ENCODE measurements around the gene HVCN1. TPM values are rescaled to one million over a fixed set of nuclear protein-coding genes. Genes with fewer than 3 reads are reported as not detected.

Gene HVCN1
- total RNA-seq, 1 donor from 2014 or later, result 11.9 TPM

DNA sequence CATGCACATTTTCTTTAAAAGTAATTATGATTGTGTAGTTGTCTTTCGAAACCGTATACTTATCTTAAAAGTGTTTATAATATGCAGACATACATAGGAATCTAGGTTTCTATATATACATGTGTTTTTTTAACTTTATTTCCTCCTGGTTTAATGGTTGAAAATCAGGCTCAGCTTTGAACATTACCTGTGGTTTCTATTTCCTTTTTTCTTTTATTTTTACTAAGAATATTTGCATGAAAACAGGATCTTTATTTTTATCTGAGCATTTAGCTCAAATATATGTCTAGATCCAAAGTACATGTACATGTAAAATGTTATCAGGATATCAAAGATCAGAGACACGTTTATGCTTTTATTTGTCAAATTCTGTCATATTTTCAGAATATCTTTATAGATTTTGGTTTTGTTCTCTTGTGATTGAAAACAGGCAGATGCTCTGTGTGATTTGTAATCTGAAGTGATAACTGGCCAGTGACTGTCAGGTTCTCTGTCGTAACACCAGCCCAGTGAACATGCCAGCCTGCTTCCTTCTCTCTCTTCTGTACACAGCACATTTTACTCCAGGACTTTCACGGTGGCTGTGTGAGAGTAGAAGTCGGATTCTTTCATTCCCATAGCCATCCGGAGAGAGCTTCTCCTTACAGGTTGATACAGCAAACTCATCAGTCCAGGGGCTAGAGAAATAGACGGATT is 61.3 kb downstream of the HVCN1 start:
- Mint-ChIP-seq H3K27me3 (ENCODE audit: unreplicated experiment) (peaks cover 4% of the 10 kb centered on the region), H3K27ac (ENCODE audit: unreplicated experiment) (no peak overlapping the region), H3K36me3 (ENCODE audit: low read depth, unreplicated experiment) (peaks cover 5% of the 10 kb centered on the region), H3K4me1 (ENCODE audit: unreplicated experiment) (no peaks in the 10 kb centered on the region), H3K4me3 (ENCODE audit: unreplicated experiment) (no peak overlapping the region), H3K9me3 (ENCODE audit: unreplicated experiment) (no peaks in the 10 kb centered on the region)
- TF ChIP-seq, protein P1, sequence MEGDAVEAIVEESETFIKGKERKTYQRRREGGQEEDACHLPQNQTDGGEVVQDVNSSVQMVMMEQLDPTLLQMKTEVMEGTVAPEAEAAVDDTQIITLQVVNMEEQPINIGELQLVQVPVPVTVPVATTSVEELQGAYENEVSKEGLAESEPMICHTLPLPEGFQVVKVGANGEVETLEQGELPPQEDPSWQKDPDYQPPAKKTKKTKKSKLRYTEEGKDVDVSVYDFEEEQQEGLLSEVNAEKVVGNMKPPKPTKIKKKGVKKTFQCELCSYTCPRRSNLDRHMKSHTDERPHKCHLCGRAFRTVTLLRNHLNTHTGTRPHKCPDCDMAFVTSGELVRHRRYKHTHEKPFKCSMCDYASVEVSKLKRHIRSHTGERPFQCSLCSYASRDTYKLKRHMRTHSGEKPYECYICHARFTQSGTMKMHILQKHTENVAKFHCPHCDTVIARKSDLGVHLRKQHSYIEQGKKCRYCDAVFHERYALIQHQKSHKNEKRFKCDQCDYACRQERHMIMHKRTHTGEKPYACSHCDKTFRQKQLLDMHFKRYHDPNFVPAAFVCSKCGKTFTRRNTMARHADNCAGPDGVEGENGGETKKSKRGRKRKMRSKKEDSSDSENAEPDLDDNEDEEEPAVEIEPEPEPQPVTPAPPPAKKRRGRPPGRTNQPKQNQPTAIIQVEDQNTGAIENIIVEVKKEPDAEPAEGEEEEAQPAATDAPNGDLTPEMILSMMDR (IDR thresholded peaks at IDR 0.05; ENCODE audit: unreplicated experiment), result no peak
- DNase-seq (ENCODE audit: low spot score), result no peak

DNA sequence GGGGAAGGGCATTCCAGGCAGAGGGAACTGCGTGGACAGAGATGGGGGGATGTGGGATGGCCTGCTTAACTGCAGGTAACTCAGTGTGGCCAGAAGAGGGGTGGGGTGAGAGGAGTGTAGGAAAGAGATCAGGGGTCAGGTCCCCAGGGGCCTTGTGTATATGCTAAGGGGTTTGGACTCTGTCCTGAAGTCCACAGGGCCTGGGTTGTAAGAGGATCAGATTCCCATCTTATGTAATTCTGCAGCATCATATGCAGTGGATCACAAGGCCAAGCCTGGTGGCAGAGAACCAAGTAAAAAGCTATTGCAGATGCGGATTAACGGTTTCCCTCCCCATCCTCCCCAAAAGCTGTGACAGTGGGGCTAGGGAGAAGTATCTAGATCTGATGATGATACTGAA is 66.3 kb downstream of the HVCN1 start:
- Mint-ChIP-seq H3K4me1 (ENCODE audit: unreplicated experiment) (no peaks in the 10 kb centered on the region), H3K4me3 (ENCODE audit: unreplicated experiment) (no peak overlapping the region), H3K36me3 (ENCODE audit: low read depth, unreplicated experiment) (peaks cover 5% of the 10 kb centered on the region), H3K27me3 (ENCODE audit: unreplicated experiment) (peaks cover 4% of the 10 kb centered on the region), H3K9me3 (ENCODE audit: unreplicated experiment) (no peaks in the 10 kb centered on the region), H3K27ac (ENCODE audit: unreplicated experiment) (no peak overlapping the region)
- no peak for DNase-seq (ENCODE audit: low spot score)
- TF ChIP-seq, protein P1 (IDR thresholded peaks at IDR 0.05; ENCODE audit: unreplicated experiment), result no peak

- Mint-ChIP-seq H3K36me3 (ENCODE audit: low read depth, unreplicated experiment) (peaks cover 5% of the 10 kb centered on the region), H3K4me3 (ENCODE audit: unreplicated experiment) (no peak overlapping the region), H3K4me1 (ENCODE audit: unreplicated experiment) (no peaks in the 10 kb centered on the region), H3K27me3 (ENCODE audit: unreplicated experiment) (peaks cover 2% of the 10 kb centered on the region), H3K9me3 (ENCODE audit: unreplicated experiment) (no peaks in the 10 kb centered on the region), H3K27ac (ENCODE audit: unreplicated experiment) (no peak overlapping the region)
- TF ChIP-seq, protein P1 (IDR thresholded peaks at IDR 0.05; ENCODE audit: unreplicated experiment), result no peak
- no peak for DNase-seq (ENCODE audit: low spot score)
Observed at GRCh38 chr12:110619534-110619953, 69.4 kb downstream of the HVCN1 start.

GRCh38 chr12:110616471-110617115 is 72.3 kb downstream of the HVCN1 start:
- Mint-ChIP-seq H3K27ac (ENCODE audit: unreplicated experiment) (no peak overlapping the region), H3K36me3 (ENCODE audit: low read depth, unreplicated experiment) (no peaks in the 10 kb centered on the region), H3K27me3 (ENCODE audit: unreplicated experiment) (no peaks in the 10 kb centered on the region), H3K4me1 (ENCODE audit: unreplicated experiment) (no peaks in the 10 kb centered on the region), H3K9me3 (ENCODE audit: unreplicated experiment) (no peaks in the 10 kb centered on the region), H3K4me3 (ENCODE audit: unreplicated experiment) (no peak overlapping the region)
- DNase-seq (ENCODE audit: low spot score), result no peak
- TF ChIP-seq, protein P1 (IDR thresholded peaks at IDR 0.05; ENCODE audit: unreplicated experiment), result no peak

DNA sequence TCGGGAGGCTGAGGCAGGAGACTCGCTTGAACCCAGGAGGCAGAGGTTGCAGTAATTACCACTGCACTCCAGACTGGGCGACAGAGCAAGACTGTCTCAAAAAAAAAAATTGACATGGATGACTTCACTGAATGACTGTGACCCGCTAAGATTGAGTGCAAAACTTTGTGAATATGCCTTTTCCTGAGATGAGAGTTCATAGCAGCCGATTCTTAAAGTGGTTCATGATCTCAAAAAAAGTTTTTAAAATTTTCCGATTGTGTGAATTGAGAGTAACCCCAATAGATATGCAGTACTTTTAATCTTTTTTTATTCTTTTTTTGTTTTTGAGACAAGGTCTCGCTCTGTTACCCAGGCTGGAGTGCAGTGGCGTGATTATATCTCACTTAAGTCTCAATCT is 73.7 kb downstream of the HVCN1 start:
- no peaks in the 10 kb centered on the region for H3K36me3 Mint-ChIP-seq (ENCODE audit: low read depth, unreplicated experiment)
- H3K9me3 Mint-ChIP-seq (ENCODE audit: unreplicated experiment), result no peaks in the 10 kb centered on the region
- no peaks in the 10 kb centered on the region for H3K4me1 Mint-ChIP-seq (ENCODE audit: unreplicated experiment)
- no peak overlapping the region for H3K27ac Mint-ChIP-seq (ENCODE audit: unreplicated experiment)
- no peak for DNase-seq (ENCODE audit: low spot score)
- H3K27me3 Mint-ChIP-seq (ENCODE audit: unreplicated experiment), result peaks cover 1% of the 10 kb centered on the region
- TF ChIP-seq, protein P1 (IDR thresholded peaks at IDR 0.05; ENCODE audit: unreplicated experiment), result no peak
- no peak overlapping the region for H3K4me3 Mint-ChIP-seq (ENCODE audit: unreplicated experiment)

Data from endothelial cell (in vitro differentiated cells).